ENCODE results near the gene PPFIA3. TPM values are rescaled to one million over a fixed set of nuclear protein-coding genes. Genes with fewer than 3 reads are reported as not detected.

Gene PPFIA3
- total and polyA plus RNA-seq, 4 donors: 1.5 to 4.6 (median 2.4) TPM

GRCh38 chr19:49104229-49104864 lies 15.0 kb upstream of the PPFIA3 start:
- 91% methylated on average over 30 of the region's 30 CpGs for WGBS

More at GRCh38 chr19:49104229-49104864, 15.0 kb upstream of the PPFIA3 start:
- TF ChIP-seq TAF1 (conservative IDR thresholded peaks at IDR 0.05) (no peak), ATF3 (IDR thresholded peaks at IDR 0.05) (no peak), ZBTB33 (IDR thresholded peaks at IDR 0.05) (no peak), MAX (IDR thresholded peaks at IDR 0.05) (no peak), RAD21 (IDR thresholded peaks at IDR 0.05) (no peak), EGR1 (IDR thresholded peaks at IDR 0.05; ENCODE audit: low read depth in 2 of 2) (no peak), GABPA (IDR thresholded peaks at IDR 0.05 in 1 of 2, conservative IDR thresholded peaks at IDR 0.05 in 1 of 2) (no peak), YY1 (IDR thresholded peaks at IDR 0.05) (no peak), JUND (IDR thresholded peaks at IDR 0.05) (no peak), REST (IDR thresholded peaks at IDR 0.05) (no peak), HNF4G (IDR thresholded peaks at IDR 0.05) (no peak), SP1 (IDR thresholded peaks at IDR 0.05) (no peak), CTCF (IDR thresholded peaks at IDR 0.05; ENCODE audit: low read depth, low read length, missing input control) (no peak), HNF4A (conservative IDR thresholded peaks at IDR 0.05) (no peak), FOXA1 (IDR thresholded peaks at IDR 0.05) (no peak), NR2F2 (IDR thresholded peaks at IDR 0.05) (no peak)
- Histone ChIP-seq H3K36me3 (ENCODE audit: control insufficient read depth in 4 of 4, insufficient read depth in 3 of 4, low read depth in 1 of 4, low read length in 3 of 4) (peaks cover 15 to 77% (median 36%) of the 10 kb centered on the region in 4 donors), H3K27ac (ENCODE audit: low read depth in 1 of 2, low read length in 2 of 2) (no peak overlapping the region), H3K4me3 (ENCODE audit: low read depth in 1 of 3, low read length in 3 of 3) (no peak overlapping the region), H3K4me1 (ENCODE audit: control insufficient read depth in 4 of 4, insufficient read depth in 4 of 4, low read length in 3 of 4) (peaks cover 0 to 3% (median 0%) of the 10 kb centered on the region in 4 donors), H3K9ac (ENCODE audit: low read depth in 1 of 2, low read length in 2 of 2) (no peak overlapping the region), H3K9me3 (ENCODE audit: control insufficient read depth in 4 of 4, low read length in 3 of 4) (no peaks in the 10 kb centered on the region), H3K27me3 (ENCODE audit: control insufficient read depth in 4 of 4, insufficient read depth in 4 of 4, low read length in 3 of 4) (no peaks in the 10 kb centered on the region)
- DNase-seq (ENCODE audit: low spot score): no peak

Data from liver (tissue), 9 donors.